GM21786 (cell line): ENCODE measurements around the gene OTOG.

Source experiments
- ATAC-seq: cut with Tn5 transposase; IDR thresholded peaks from one replicate; pipeline ENCODE4 v1.9.1; 2021; ENCODE audit not compliant: unreplicated experiment

The OTOG gene

DNA sequence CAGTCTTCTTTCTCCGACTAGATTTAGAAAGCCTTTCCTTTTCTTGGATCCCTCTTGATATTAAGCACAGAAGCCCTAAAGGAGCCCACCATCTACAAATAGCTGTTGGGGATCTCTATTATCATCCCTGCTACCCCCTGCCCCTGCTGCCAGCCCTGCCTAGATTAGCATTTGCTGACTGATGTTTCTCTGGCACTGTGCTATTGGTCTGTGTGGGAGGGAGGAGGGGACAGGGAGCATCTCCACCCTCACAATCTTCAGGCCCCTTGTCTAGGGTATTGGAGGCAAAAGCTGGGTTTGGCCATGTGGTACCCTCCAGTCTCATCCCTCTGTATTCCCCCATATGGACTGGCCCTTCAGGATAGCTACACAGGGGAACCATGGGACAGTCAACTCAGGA lies 9.0 kb upstream of the OTOG start:
- no peak for ATAC-seq

DNA sequence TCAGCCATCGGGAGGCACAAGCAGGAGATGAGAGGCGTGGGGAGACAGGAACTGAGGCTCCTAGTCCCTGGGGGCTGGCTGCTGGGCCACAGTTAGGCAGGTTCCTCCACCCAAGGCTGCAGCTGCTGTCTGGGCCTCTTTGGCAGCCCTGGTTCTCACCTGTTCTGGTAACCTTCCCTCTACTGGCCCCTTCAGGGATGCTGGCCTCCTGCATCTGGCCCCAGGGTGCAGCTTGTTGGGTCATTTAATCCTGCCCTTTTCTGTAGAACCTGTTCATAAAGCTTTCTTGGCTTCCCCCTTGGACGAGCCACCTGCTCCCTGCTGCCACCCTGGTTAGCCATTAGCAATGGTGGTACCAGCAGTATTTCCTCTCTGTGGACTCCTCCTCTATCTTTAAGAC lies 8.3 kb upstream of the OTOG start:
- no peak for ATAC-seq

DNA sequence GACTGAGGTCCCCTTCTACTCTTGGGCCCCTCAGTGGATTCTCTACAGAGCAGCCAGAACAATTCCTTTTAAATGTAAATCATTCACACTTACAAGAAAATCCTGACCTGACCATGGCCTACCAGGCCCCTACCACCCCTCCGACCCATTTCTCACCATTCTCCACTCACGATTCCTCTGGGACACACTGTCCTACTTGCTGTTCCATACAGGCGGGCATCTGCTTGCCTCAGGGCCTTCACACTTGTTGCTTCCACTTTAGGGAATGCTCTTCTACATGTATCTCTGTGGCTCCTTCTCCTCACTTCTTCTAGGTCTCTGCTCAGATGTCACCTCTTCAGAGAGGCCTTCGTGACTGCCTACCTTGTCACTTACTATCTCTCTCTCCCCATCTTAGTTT lies 6.3 kb upstream of the OTOG start:
- no peak for ATAC-seq

DNA sequence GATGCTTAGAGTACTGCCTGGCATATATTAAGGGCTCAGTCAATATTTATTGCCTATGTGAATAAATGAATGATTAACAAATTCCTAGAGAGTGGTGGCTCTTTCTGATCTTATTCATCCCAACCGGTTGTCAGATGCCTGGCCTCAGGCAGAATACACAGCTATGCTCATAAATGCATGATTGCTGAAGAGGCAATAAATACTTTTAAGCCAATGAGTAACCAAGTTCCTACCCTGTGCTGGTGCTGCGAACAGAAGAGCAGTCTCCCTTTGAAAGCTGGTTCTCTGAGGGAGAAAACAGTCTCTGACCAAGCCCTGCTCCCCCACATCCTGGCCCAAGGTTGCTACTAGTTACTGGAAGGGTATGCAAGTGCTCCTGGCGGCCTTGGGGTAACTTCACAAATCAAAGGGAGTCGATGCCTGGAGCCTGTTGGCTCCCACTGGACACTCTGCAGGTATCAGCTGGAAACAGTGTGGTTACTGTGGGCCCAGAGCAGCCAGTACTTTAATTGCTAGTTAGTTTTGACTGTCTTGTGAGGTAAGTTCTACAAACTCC lies 5.7 kb upstream of the OTOG start:
- no peak for ATAC-seq

DNA sequence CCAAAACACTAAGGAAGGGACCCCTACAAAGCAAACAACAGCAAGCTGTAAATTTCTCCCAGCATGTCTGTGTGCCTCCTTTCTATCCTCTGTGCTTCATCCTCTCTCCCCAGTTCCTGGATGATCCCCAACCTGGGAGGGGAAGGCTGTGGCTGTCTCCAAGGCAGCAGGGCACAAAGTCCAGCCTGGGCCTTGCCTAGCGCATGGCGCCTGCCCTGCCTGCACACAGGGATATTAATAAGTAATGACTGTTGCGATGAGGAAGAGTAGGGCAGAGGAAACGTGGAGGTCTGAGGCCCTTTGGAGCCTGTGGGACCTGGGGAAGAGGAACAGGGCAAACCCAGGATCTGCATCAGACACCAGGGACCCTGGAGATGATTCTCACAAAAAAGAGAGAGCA lies 4.8 kb upstream of the OTOG start:
- ATAC-seq: no peak

DNA sequence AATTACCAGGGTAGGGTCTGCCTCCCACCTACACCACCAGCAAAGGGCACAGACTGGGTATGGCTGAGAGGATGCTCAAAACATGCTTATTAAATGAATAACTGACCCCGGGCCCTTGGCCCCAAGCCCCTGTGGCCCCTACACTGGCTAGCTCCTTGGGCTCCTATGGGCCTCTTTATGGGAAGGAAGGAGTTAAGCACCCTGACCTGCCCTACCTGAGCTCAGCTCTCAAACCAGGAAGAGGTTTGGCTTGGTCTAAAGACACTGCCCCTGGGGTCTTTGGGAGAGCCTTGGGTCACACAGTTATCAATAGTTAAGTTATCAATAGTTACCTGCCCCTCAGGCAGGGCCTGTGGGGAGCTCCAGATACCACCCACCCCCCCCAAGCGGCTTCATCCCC lies 4.0 kb upstream of the OTOG start:
- no peak for ATAC-seq

DNA sequence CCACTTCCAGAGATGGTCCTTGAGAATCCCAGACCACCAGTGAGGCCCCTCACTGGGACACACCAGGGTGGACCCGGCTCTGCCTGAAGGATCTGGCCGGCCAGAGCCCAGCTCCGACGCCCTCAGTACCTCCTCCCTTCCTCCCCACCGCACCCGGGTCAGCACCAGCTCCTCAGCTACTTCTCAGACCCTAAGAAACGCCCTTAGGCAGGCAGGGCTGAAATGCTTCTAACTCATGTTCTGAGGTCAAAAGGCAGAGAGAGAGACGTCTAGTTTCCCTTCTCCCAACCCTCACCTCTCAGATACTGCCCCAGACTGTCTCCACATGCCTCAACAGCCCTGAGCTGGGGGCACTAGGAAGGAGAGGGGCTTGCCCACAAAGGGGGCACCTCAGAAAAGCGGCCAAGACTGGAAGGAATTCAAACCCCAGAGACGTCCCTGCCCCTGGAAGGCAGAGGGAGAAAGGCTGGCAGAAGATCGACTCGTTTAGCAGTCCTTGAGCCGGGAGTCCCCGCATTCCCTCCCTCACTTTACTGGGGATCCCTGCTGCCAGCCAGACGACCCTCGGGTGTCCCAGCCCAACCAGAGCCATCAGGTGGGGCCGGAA lies 3.4 kb upstream of the OTOG start:
- ATAC-seq: no peak

DNA sequence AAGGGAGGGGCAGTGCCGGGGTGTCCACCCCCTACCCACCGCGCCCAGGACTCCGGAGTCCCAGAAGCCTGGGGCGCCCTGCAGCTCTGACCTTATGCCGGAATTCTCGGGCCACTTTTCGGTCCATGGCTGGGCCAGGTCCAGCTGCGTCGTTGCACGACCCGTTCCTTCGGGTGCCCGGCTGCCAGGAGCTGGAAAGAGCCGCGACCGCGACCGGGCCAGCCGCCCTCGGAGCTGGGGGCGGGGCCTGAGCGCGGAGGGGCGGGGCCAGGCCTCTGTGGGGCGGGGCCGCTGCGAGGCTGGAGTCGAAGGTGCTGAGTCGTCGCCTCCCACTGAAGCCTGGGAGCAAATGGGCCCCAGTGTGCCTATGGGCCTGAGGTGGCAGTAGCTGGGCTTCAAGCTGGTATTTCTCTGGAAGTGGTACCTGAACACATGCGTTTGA lies 2.9 kb upstream of the OTOG start, which contains the start of gene USH1C:
TSS of gene USH1C (minus strand) at position 236 of the 442 bp plus-strand sequence. CDS start at position 127, 109 bp downstream.
- no peak for ATAC-seq

DNA sequence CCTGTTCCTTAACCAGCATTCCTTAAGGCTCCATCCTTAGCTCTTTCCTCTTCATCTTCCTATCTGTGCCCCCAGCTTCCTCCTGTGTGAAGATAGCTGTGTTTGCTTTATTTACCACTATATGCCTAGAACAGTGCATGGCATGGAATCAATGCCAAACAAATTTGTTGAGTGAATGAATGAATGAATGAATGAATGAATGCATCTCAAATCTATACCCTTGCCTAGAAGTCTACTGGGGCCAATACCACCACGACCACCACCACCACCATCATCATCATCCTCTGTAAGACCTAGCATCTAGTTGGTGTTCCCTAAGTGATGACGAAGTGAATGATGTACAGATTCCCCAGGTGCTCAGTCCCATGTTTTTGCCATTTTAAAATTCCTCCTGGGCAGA lies 819 bp upstream of the OTOG start:
- no peak for ATAC-seq

DNA sequence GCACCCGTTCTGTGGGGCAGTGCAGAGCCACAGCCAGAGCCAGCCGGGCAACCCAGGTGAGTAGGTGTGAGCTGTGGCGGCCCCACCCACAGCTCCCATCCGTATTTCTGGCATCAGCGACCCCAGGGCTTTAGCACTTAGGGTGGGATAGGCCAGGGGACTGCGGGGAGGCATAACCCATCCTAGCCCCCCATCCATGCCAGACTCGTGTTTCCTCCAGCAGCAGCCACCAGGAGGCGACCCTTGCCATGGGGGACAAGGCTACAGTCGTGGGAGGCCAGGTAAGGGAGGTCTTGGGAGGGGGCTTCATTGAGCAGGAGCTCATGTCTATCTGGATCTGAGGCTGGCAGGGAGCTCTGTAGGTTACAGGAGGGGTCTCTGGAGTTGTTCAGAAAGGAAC lies 873 bp downstream of the OTOG start:
- no peak for ATAC-seq

DNA sequence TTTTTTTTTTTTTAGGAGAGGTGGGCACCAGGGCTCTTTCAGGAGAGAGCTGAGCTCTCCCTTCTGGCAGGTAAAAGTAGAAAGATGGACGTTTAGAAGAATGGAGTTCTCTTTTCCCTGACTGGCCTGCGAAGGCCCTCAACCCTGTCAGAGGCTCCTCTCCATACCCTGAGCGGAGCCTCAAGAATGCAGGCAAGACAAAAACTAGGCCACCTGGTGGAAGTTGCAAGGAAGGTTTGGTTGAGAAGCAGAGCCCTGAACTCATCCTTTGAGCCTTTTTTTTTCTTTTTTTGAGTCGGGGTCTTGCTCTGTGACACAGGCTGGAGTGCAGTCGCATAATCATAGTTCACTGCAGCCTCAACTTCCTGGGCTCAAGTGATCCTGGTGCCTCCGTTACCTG lies 1.4 kb downstream of the OTOG start:
- ATAC-seq: no peak

DNA sequence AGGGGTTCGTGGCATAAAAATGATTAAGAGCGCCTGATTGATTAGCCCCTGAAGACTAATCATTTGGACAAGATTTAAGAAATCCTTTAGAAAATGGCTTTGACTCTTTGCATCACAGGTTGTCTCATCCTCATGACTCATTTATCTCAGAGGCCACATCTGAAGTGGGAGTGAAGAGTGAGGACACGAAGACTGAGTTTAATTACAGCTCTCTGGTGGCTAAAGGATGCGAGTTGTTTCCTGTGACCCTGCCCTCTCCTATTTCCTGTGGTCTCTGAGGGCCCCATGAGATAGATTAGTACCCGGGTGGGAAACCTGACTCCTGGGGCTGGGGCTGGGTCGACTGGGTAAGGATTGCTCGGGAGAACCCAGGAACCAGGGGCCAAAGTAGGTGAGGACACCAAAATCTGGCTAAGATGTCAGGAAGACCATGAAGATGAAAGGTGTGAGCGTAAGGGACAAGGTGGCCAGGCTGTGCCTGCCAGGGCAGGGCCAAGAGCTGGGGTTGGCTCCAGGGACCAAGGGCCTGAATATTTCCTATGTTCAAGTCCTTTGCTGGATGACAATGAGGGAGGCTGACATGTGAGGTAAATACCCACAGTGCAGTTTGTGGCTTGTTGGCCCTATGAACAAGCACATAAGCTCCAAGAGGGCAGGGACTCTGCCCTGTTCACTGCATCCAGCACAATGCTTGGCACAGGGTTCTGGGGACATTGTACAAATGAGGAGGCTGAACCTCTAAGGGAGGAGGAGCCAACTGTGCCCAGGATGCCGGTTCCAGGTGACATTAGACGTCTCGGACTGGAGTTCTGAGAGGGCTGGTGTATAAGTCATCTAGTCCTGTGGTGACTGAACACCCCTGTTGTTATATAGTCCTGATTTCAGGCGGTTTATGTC lies 3.6 kb downstream of the OTOG start:
- no peak for ATAC-seq

DNA sequence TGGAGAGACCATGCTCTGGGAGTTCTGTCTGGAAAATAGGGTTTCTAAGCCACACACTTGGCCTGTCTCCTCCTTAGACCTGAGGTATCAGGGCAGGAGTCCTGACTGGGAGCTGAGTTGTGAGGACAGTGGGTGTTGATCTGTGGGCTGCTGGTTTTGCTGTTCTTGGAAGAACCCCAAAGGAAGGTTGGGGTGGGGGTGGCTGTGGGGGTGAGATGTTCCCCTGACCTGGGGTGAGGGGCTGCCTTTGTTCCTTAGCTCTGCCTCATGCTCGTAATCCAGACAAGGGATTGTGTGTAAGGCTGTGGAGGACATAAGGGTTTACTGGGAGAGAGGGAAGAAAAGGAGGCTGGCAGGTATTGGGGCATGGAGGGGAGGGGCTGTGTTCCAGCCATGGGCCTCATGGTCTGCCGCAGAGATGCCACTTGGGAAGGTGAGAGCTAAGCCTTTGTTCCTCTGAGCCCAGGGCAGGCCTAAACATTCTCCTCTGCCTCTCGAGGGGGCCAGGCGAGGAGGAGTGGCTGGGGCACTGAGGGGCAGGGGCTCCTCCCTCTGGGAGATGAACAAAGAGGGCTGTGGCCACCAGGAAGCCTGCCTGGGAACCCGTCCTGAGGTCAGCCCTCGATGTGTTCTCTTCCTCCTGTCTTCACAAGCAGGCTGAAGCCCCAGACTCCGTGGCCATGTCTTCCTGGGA lies 4.4 kb downstream of the OTOG start:
- ATAC-seq: no peak

DNA sequence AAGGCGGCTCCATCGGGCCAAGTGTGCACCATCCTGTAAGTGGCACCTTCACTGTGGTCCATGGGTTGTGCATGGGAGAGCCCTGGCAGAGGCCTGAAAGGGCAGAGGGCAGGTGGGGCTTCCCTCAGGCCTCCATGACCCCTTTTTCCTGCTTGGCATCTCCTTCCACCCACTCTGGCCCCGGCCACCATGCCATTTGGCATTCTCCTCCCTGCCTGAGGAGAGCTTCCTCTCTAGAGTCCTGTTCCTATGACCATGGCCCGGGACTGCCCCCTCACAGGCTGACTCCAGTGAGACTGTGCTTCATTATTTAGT lies 4.9 kb downstream of the OTOG start:
- no peak for ATAC-seq

DNA sequence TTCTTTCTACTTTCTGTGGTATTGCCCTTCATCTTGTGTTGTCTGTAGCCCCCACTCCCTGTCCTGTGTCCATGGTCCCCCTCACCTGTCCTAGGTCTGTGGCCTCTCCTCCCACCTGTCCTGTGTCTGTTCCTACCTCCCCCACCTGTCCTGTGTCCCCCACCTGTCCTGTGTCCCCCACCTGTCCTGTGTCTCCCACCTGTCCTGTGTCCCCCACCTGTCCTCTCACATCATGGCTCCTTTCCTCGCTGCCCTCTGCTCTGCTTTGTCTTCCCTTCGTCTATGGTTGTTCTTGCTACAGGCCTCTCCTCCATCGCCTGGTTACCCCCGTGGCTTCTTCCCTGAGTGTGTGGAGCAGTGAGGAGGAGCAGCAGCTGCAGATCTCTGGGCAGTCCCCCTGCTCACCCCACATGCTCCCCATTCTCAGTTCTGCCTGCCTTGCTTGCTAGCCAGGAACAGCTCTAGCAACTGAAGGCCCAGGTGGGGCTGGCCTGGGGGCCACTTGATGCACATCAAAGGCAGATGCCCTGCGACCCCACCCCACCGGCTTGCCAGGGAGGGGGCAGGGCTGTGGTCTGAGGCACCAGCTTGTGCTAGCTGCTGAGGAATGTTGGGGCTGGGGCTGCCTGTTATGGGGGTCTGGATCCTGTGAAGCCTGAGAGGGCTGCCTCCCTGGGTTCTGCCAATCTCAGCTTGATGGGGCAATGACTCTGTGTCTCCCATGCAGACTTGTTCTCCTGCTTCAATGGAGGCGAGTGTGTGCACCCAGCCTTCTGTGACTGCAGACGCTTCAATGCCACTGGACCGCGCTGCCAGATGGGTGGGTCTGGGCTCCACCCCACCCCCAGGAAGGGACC lies 5.6 kb downstream of the OTOG start:
- no peak for ATAC-seq

DNA sequence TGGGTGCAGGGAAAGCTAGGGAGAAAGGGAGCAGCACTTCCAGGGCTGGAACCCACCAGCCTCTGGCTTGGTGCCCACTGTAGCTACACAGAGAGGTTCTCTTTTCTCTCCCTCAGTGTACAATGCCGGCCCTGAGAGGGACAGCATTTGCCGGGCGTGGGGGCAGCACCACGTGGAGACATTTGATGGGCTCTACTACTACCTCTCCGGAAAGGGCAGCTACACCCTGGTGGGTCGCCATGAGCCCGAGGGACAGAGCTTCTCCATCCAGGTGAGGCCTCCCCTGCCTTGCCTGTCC lies 6.1 kb downstream of the OTOG start:
- no peak for ATAC-seq

DNA sequence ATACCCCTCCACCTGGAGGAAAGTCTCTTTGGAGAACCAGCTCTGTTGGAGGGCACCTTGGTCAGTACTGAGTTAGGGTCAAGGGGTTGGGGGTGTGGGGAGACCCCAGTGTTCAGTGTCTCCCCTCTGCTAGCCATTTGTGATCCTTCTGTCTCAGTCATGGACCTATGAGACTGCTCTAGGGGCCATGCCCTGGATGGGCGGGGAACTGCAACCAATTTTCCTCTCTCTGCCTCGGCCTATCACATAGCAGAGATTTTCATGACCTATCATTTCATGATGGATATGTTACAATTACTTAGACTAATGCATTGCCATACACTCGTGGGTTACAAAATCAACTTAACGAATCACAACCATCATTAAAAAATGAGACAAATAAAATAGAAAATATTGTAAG lies 7.4 kb downstream of the OTOG start:
- no peak for ATAC-seq

DNA sequence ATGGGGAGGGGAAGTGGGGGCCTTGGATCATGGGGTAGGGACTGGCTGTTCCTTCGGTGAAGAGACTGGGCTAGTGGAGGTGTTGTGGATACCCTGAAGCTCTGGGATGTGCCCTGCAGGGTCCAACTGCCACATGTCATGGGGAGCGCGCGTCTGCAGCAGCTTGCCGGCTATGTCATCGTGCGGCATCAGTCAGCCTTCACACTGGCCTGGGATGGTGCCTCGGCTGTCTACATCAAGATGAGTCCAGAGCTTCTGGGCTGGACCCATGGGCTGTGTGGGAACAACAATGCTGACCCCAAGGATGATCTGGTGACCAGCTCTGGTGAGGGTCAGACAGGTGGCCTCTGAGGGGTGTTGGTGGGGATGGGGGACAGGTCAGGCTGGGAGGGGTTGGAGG lies 9.9 kb downstream of the OTOG start:
- no peak for ATAC-seq

DNA sequence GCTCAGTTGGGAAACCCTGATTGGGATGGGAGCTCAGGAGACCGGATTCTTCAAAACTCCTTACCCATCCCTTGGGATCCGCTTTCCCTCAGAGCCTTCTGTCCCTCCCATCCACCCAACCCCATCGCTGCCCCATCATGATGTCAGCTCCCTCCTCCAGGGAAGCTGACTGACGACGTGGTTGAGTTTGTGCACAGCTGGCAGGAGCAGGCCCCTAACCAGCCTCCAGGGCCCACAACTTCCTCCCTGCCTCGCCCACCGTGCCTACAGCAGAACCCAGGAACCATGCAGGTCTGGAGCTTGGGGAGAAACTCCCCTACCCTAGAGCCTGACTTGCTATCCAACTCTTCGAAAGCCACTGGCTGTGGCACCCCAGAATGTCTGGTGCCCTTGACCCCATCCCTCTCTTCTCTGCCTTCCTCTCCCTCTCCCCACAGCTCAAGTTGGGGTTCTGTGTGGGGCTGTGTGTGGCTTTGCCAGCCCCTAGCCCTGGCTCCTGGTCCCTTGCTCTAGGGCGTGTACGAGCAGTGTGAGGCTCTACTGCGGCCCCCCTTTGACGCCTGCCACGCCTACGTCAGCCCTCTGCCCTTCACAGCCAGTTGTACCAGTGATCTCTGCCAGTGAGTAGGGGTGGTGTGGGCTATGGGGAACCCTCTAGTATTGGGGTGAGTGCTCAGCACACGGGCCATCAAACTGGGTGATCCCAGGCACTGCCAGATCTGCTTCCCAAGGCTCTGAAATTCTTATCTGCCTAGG lies 11.1 kb downstream of the OTOG start:
- no peak for ATAC-seq

DNA sequence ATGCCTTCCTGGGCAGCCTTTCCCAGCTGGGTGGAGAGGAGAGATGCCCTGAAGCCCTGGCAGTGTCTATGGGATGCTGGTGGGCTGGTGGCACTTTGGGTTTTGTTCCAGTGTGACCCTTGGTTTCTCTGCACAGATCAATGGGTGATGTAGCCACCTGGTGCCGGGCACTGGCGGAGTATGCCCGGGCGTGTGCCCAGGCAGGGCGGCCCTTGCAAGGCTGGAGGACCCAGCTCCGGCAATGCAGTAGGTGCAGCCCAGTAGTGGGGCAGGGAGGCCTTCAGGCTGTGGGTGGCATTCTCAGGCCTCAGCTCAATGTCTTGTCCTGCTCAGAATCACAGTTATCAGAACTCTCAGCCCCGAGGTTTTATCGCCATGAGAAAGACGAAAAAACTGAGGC lies 11.9 kb downstream of the OTOG start:
- no peak for ATAC-seq
